Measurements from ENCODE around the gene VPS37D.

DNA sequence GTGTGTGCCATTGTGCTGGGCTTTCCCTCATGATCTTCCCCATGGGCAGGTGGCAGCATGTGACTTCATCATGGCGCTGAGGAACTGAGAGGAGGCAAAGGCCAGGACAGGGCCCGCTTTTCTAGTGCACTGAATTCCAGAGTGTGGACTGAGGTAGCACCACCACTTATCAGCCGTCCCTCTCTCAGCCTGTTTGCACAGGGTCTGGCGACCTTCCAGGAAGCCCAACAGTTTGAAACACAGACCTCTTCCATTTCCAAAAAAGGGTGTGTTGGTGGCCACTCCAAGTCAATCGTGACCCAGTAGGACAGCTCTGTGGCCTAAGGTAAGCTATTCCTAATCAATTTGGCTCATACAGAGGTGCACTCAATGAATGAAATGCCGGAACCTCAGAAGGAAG lies 11.2 kb downstream of the VPS37D start:
- no peak for TF ChIP-seq EP300 (IDR thresholded peaks at IDR 0.05)
- TF ChIP-seq, protein P1, sequence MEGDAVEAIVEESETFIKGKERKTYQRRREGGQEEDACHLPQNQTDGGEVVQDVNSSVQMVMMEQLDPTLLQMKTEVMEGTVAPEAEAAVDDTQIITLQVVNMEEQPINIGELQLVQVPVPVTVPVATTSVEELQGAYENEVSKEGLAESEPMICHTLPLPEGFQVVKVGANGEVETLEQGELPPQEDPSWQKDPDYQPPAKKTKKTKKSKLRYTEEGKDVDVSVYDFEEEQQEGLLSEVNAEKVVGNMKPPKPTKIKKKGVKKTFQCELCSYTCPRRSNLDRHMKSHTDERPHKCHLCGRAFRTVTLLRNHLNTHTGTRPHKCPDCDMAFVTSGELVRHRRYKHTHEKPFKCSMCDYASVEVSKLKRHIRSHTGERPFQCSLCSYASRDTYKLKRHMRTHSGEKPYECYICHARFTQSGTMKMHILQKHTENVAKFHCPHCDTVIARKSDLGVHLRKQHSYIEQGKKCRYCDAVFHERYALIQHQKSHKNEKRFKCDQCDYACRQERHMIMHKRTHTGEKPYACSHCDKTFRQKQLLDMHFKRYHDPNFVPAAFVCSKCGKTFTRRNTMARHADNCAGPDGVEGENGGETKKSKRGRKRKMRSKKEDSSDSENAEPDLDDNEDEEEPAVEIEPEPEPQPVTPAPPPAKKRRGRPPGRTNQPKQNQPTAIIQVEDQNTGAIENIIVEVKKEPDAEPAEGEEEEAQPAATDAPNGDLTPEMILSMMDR (IDR thresholded peaks at IDR 0.05), result no peak

Measured in sigmoid colon (tissue), 4 donors.